NCI-H345 (cell line): ENCODE measurements around the gene AKT1.
"Not testable (repeated sequence)": the region's sequence is repeated elsewhere in the genome, so short reads cannot be mapped to it uniquely, and the experiment has no call there.

Experiments used
- DNase-seq: peaks from one replicate; lab custom pipeline; 2025; lab: John Stamatoyannopoulos, UW

Gene AKT1

DNA sequence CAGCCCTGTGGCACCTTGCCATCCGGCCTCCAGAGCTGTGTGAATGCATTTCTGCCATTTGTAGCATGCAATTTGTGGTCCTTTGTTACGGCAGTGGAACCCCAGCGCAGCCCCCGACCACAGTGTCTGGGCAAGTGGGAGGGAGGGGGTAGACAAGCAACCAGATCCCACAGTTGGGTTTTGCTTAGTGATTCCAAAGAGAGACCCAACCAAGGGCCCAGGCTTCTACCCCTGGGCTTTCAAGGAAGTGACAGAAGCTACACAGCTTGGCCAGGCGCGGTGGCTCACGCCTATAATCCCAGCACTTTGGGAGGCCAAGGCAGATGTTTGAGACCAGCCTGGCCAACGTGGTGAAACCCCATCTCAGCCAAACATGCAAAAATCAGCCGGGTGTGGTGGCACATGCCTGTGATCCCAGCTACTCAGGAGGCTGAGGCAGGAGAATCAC, 23.2 kb upstream of the AKT1 start:
- DNase-seq: no peak

DNA sequence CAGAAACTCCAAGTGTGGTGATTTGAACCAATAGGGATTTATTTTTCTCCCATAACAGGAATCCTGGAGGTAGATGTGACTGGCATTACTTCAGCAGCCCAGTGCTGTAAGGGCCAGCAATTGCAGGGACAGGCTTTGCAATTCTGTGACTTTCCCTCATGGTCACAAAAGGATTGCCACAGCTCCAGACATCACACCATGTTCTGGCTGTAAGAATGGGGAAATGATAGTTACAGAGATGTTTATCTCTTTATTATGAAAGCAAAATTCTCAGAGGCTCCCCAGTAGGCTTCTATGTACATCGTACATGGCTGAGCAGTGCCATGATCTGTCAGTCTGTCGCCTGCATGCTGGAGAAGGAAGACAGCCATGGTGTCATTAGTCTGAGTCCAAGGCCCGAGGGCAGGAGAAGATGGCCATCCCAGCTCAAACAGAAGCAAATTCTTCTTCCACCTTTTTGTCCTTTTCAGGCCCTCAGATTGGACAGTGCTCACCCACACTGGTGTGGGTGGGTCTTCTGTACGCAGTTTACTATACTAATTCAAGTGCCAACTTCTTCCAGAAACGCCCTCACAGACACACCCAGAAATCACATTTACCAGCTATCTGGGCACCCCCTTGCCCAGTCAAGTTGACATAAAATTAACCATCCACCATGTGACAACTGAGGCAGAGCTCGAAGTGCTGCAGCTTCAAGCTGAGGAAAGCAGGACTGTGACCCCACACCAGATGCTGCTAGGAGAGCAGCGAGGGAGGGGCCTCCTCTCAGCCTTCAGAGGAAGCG, 22.6 kb upstream of the AKT1 start:
- no peak for DNase-seq

DNA sequence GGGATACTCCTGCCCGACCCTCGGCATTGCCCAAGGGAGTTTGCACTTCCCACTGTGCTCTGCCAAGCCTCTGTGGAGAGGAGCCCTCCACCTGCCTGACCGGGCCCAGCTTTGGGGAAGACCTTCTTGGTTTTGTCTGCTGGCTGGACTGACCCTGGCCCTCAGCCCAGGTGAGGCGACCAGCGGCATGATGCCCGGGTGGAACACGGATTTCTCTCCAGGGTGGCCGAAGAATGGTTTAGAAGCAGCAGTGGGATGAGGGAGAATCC, 21.0 kb upstream of the AKT1 start:
- DNase-seq: no peak

DNA sequence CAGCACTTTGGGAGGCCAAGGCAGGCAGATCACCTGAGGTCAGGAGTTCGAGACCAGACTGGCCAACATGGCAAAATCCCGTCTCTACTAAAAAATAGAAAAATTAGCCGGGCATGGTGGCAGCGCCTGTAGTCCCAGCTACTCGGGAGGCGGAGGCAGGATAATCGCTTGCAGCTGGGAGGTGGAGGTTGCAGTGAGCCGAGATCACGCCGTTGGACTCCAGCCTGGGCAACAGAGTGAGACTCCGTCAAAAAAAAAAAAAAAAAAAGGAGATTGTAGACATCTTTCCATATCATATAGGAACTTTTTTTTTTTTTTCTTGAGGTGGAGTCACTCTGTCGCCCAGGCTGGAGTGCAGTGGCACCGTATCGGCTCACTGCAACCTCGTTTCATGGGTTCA, 19.2 kb upstream of the AKT1 start:
- DNase-seq: not testable (repeated sequence)

DNA sequence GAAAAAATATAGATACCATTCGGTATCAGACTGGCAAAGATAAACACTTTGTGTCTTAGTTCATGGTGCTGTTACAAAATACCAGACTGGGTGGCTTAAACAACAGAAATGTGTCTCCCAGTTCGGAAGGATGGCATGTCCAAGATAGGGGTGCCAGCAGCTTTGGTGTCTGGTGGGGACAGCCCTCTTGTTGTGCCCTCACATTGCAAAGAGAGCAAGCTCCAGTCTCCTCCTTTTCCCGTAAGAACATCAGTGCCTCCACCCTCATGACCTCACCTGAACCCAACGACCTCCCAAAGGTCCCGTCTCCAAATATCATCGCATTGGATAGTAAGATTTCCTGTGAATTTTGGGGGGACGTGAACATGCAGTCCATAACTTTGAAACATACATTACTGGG, 17.7 kb upstream of the AKT1 start:
- DNase-seq: no peak

DNA sequence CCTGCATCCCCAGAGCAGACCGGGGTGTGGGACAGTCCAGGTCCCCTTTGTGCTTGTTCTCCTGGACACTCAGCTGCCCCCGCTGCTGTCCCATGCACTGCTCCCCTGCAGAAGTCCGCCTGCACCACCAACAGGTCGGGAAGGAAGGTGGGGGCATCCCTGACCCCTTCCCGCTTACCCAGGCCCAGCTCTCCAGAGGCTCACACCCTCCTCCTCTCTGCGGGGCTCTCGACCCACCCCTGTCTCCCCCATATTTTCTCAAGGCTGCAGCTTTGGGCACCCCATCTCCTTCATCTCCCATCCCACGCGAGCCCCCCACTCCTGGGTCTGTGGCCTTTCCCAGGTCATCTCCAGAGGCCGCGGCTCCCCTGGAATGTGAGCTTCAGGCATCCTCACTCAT, 14.8 kb upstream of the AKT1 start:
- DNase-seq: no peak

DNA sequence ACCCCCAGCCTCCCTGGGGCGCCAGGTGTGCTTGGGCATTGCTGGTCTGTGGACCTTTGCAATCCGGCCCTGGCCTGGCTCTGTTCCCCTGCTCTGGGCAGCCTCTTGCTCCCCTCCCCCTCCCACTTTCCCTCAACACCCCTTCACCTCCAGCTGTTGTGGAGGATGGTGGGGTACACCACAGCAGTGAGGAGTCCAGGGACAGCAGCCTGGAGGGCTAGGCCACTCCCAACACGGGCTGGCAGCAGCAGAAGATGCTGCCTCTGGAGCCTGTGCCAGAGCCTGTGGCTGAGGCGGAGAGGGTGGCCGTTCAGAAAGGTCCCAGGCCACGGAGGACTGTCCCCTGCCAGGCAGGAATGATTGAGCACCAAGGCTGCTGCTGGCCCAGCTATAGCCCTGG, 12.9 kb upstream of the AKT1 start:
- no peak for DNase-seq

DNA sequence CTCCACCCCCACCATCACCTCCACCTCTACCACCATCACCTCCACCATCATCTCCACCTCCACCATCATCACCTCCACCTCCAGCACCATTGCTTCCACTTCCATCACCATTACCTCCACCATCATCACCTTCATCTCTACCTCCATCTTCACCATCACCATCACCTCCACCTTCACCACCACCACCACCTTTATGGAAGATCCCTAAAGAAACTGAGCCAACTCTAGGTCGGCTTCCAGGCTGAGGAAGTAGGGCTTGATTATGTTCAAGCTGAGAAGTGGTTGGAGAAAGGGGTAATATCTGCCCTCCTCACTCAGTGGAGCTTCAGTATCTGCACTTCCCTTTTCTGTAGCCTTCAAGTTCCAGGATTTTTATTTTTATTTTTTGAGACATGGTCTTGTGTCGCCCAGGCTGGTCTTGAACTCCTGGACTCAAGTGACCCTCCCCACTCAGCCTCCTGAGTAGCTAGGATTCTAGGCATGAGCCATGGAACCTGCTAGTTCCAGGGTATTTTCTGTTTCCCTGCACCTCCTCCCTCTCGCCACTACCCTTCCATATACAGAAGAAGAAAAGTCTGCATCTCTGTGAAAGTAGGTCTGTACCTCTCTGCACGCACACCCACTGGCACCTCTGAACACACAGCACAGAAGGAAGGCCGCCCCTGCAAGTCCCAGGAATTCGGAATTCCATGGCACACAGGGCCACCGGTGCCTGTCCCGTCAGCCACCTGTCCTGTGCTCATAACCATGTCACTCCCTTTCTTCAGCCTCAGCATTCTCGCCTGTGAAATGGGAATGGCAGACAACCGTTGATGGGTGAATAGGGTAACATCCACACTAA, 11.3 kb upstream of the AKT1 start:
- DNase-seq: no peak

DNA sequence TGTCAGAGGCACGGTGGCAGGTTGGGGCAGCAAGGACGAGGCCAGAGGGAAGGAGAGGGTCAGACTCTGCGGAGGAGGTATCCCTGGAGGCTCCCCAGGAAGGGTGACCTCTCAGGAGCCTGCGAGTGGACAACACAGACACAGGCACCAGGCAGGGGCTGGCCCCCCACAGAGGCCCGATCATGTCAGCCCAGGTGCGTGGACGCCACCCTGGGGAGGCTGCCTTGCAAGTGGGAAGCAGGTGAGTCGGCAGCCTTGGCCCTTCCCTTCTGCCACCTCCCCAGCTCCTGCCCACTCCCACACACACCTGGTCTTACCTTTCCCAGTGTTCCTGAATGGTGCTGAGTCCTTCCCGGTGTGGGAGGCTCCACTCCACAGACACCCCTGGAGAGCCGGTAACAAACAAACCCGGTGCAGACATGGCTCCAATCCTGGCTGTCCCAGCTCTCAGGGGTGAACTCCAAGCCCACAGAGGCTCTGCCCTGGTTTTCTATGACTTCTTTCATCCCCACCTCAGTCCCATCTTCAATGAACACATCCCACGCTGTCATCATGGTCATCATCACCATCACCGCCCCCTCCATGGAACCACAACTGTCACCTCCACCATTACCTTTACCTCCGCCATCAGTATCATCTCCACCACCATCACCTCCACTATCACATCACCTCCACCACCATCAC, 10.5 kb upstream of the AKT1 start:
- no peak for DNase-seq

DNA sequence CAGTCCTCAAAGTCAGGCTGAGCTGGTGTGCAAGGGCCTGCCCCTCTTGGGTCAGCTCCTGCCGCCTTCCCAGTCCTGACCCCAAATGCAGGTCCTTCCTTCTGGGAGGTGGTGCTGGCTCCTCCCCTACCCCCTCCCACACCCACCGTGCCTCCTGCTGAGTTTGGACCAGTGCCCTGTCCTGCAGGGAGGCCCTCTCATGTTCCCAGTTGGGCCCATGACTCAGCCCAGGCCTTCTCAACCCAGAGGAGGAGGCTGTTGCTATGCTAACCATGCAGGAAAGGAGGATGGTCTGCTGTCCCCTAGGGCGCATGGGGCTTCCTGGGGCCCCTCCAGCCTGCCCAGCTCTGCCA, 9.8 kb upstream of the AKT1 start:
- peak; percentile 73 for DNase-seq

DNA sequence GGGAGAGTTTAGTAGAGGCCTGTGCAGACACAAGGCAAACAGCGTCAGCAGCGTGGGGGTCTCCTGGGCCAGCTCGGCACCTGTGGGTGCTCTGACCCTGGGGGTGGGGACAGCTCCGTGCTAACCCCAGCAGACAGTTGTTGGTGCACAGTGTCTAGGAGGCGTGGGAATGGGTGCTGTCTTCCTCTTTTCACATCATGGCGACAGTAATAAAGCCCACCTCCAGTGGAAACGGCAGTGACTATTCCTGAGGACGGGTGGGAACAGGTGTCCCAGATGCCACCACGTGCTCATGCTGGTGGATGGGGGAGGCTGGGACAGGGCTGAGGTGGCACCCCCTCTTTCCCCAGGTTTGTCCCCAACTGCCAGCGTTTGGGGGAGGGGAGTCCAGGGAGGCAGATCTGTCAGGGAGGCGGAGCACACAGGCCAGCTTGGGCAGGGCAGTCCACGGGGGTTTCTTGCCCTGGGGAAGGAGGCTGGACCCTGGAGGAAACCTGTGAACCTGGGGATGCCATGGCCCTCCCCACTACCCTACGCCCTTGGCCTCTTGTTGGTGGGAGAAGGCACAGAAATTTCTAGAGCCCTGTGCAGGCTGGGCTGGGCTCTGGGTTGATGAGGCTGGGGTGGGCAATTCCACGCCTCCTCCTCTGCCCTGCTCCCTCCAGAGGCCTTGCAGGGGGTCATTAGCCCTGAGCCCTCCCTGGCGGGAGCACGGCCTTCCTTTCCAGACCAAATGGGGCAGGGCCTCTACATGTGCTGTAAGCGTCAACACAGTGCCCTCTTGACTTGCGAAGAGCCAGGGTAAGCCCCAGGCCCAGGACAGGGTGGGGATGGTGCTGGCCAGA, 9.2 kb upstream of the AKT1 start:
- DNase-seq: no peak

DNA sequence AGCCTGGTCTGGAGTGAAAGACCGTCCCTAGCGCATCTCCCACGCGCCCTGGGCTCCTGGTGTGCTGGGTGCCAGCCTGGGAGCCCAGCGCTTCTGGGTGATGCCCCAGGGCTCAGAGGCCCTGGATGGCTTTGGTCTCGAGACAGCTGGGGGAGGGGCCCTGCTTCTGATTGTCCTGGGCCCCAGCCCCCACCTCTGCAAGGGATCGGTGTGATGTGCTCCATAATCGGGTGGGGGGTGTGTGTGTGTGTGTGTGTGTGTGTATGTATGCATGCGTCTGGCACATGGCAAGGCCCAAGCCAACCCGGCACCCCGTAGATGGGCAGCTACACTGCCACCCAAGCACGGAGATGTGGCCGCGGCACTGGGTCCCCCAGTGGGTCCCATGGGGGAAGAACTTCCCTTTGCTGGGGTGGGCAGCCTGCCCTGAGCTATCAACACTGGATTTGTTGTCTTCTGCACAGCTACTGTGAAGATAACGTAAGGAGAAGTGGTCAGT, 8.4 kb upstream of the AKT1 start:
- no peak for DNase-seq

DNA sequence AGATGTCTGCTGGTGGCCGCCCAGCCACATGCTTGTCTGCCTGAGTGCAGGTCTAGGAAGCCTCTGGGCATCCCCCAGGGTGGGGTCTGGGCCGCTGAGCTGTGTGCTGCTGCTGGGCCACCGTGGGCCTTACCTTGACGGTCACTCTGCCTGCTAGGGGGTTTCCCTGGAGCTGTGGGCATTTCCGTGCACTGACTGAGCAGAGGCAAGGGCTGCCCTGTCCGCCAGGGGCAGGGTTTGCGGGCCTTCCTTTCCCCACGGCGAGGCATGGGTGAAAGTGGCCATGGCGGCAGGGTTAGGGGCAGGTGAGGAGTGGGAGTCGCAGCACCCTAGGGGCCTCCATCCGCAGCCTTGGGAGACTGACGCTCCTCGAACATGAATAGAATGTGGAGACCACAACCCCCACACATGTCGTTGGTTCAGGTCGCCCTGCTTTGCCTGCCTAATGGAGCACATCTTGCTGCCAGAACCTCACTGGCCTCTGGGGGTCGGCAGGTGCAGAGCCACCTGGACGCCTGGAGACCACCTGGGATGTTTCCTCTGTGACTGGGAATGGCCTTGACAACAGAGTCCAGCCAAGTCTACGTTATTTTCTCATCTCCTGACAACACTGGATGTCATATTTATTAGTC, 7.8 kb upstream of the AKT1 start:
- no peak for DNase-seq

DNA sequence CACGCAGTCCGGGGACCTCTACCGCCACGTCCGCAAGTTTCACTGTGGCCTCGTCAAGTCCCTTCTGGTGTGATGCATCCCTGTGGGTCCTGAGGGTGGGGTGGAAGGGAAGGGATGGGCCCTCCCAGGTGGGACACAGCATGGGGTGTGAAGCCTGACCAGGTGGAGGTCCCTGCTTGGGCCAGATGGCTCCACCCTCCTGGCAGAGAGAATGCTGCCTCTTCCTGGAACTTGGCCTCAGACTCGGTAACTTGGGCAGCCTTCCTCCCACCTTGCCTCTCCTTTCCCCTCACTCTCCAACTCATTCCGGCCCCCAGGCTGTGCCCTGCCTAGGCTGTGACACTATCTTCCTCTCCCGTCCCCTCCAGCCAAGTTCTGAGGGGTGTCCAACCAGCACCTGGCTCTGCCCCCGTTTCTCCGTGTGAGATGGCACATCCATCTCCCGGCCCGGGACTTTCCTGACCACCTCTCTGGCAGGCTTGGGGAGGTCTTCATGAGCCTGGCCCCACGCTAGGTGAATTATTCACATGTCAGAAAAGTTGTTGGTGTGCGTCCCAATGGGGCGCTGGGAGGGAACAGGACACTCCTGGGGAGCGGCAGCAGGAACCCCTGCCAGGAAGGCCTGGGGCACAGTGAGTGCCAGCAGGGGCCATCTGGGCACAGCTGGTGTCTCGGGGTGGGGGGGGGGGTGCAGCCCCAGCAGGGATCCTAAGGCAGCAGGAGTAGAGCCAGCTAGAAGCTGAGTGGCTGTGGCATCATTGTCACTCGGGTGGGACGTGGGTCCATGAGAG, 7.0 kb upstream of the AKT1 start:
- peak; percentile 18 for DNase-seq

DNA sequence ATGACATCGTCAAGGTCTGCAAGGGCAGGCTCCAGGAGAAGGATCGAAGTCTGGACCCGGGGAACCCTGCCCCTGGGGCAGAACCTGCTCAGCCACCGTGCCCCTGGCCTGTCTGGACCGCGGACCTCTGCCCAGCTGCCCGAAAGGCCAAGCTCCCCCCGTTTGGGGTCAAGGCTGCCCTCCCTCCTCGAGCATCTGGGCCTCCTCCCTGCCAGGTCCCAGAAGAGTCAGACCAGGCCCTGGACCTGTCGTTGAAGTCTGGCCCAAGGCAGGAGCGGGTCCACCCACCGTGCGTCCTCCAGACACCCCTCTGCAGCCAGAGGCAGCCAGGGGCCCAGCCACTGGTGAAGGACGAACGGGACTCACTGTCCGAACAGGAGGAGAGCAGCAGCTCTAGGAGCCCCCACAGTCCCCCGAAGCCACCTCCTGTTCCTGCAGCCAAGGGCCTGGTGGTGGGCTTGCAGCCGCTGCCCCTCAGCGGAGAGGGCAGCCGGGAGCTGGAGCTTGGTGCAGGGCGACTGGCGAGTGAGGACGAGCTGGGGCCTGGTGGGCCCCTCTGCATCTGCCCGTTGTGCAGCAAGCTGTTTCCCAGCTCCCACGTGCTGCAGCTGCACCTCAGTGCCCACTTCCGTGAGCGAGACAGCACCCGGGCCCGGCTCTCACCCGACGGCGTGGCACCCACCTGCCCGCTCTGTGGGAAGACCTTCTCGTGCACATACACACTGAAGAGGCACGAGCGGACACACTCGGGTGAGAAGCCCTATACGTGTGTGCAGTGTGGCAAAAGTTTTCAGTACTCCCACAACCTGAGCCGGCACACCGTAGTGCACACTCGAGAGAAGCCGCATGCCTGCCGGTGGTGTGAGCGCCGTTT, 6.2 kb upstream of the AKT1 start:
- DNase-seq: no peak

DNA sequence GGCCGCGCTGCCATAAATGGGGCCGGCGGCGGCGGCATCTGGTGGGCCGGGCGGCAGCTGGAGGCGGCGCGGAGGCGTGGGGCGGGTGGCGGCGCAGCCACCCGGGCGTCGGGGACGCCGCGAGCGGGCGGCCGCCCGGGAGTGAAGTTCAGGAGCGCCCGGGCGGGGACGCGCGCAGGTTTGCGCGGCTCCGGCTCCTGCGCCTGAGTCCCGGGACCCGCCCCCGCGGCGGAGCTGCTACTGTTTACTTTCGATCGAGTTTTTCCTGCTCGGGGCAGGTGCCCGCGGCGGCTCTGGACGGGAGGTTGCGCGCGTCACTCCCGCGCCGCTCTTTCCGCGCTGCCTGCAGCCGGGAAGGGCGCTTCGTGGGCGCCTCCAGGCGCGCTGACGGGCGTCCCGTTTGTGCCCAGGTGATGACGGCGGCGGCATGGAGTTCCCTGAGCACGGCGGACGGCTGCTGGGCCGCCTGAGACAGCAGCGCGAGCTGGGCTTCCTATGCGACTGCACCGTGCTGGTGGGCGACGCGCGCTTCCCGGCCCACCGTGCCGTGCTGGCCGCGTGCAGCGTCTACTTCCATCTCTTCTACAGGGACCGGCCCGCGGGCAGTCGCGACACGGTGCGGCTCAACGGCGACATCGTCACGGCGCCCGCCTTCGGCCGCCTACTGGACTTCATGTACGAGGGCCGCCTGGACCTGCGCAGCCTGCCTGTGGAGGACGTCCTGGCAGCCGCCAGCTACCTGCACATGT, 5.4 kb upstream of the AKT1 start, which contains the start of gene ZBTB42:
TSS of gene ZBTB42 (plus strand) at position 331 of the 749 bp plus-strand sequence. CDS start at position 428, 97 bp downstream.
- DNase-seq: peak; percentile 75

DNA sequence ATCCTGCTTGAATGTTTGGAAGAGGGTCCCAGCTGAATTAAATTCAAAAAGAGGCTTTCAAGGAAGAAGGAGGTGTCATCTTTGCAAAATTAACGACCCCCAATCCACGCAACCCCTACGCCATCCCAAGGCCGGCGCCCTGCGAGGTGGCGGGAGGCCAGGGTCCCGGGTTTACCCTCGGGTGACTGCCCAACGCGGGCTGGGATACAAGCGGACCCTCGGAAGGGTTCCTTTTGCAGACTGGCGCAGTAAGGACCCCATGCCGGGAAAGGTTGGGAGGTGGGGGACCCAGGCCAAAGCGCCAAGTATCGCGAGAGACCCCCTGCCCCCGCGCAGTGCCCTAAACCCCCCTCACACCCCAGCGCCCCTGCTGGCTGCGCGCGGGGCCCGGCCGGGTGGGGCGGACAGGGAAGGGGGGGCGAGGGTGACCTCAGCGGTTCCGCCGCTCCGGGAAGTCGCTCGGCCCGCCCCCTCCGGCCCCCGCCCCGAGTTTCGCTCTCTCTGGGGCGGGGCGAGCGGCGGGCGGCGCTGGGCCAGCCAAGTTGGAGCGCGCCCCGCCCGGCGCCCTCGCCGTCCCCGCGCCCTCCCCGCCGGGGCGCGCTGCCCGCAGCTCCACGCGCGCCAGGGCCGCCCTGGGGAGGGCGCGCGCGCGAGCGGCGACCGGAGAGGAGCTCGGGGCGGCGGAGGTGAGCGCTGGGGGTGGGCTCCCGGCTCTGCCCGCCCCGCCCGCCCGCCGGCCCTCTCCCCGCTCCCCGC, 4.6 kb upstream of the AKT1 start:
- peak; percentile 71 for DNase-seq
